Cardiac fibroblast (primary cell): ENCODE measurements around the gene PEBP1.

Experiments used
- DNase-seq, 2 donors: peaks; one replicate each; pipeline versions ENCODE4 v3.0.0 to v3.0.0-alpha.2; 2010; ENCODE audit warnings: low read depth in 2 of 2
- H3K4me3 ChIP-seq, 2 donors: replicated peaks in 1 of 2; 1 replicate in 1 of 2; 2 replicates in 1 of 2; pipeline ENCODE4 v1.5.1; 2011; ENCODE audit warnings: low read depth in 2 of 2, low read length in 2 of 2, mild to moderate bottlenecking in 2 of 2, moderate library complexity in 1 of 2
- CTCF ChIP-seq: IDR thresholded peaks from one replicate; pipeline ENCODE4 v1.5.1; 2011; ENCODE audit warnings: low read depth, mild to moderate bottlenecking, low read length, inconsistent platforms

The PEBP1 gene

DNA sequence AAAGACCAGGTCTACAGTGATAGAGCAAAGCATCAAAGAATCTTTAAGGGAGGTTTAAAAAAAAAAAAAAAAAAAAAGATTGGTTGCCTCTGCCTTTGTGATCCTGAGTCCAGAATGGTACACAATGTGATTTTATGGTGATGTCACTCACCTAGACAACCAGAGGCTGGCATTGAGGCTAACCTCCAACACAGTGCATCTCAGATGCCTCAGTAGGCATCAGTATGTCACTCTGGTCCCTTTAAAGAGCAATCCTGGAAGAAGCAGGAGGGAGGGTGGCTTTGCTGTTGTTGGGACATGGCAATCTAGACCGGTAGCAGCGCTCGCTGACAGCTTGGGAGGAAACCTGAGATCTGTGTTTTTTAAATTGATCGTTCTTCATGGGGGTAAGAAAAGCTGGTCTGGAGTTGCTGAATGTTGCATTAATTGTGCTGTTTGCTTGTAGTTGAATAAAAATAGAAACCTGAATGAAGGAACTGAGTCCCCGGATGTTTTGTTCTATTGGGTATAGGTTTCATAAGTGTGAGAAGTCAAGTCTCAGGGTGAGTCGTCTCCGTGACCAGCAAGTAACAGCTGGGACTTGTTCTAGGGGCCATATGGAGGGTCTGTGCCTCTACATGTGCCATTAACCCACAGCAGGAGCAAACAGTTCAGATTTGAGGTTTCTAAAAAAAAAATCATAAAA is 9.3 kb downstream of the PEBP1 start:
- no peak for DNase-seq
- no peak overlapping the region for H3K4me3 ChIP-seq
- TF ChIP-seq CTCF = no peak

DNA sequence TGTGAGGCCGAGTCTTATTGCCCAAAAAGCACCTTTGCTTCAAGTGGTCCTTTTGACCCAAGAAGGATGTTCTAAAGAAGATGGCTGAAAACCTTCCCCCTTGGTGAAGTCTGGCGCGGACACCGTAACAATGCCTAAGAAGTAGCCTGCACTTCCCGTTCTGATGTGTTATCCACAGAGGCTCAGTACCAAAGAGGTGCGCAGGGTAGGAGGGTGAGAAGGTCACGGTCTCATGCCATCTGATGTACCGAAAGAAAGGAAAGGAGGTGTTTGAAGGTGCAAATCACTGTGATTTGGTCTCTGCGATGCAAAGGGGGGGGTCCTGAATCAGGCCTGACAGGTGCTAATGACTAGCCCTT is 9.9 kb downstream of the PEBP1 start:
- TF ChIP-seq CTCF = no peak
- H3K4me3 ChIP-seq = no peak overlapping the region
- DNase-seq = no peak

DNA sequence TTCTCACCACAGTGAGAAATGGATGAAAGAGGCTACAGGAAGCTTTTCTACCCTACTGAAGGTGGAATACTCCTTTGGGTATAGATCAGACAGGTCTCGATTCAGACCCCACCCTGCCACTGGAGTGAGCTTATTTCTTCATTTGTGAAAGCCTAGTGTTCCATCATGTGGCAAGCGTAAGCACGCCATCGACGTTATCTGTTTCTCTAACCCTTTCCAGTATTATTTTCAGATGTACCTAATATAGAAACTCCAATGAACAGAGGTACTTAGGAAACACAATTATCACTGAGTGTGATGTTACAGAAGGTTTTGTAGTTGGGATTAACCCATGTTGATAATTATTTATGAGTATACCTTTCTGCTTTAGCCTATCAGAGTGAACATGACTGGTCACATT is 12.4 kb downstream of the PEBP1 start:
- no peak overlapping the region for H3K4me3 ChIP-seq
- DNase-seq = no peak
- TF ChIP-seq CTCF = no peak

DNA sequence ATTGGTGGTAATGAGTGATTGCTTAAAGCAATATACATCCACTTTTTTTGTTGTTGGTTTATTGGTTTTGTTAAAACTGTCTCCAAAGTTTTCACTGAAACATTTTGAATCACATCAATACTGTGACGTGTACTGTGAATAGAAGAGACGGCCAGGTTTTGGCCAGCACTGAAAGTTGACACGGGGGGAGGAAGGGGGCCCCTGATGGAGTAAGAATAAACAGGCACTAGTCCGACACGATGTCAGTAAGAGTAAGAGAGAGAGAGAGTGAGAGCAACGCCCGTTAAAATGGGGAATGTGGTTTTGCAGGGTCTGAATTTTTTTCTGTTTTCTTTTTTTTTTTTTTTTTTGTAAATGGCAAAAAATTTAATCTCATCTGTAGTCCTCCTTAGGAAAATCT is 14.7 kb downstream of the PEBP1 start:
- DNase-seq = no peak
- no peak overlapping the region for H3K4me3 ChIP-seq
- TF ChIP-seq CTCF = no peak

DNA sequence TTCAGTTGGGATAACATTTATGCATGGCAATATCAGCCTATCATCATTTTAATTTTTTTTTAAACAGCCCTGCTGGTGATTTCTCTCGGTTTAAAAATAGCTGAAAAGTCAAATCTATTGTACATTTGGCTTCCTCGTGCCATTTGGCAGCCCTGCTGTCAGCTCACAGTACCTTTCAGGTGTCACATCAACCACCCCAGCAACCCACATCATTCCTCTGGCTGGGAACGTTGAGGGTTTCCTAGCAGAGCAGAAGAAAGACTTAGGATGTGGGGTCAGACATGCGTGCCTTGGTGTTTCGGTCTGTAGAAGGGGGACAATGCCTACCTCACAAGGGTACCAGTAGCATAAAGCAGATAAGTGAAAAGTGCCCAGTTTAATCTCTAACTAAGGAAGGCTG is 15.8 kb downstream of the PEBP1 start:
- DNase-seq = no peak
- H3K4me3 ChIP-seq = no peak overlapping the region

GRCh38 chr12:118160536-118160935 is 24.6 kb downstream of the PEBP1 start:
- DNase-seq = no peak
- no peak for TF ChIP-seq CTCF
- no peak overlapping the region for H3K4me3 ChIP-seq

More for the DNA sequence above, 15.8 kb downstream of the PEBP1 start:
- TF ChIP-seq CTCF = no peak
